Measurements from ENCODE around the gene PPIB. TPM values are rescaled to one million over a fixed set of nuclear protein-coding genes. Genes with fewer than 3 reads are reported as not detected.

PPIB gene
- total RNA-seq, 1 donor from 2014 or later: 491 TPM

- Mint-ChIP-seq H3K27me3 (peaks cover 13% of the 10 kb centered on the region), H3K4me3 (ENCODE audit: low read depth) (no peak overlapping the region), H3K36me3 (ENCODE audit: insufficient read depth) (peaks cover 24% of the 10 kb centered on the region), H3K27ac (no peak overlapping the region), H3K9me3 (ENCODE audit: low read depth) (no peaks in the 10 kb centered on the region), H3K4me1 (ENCODE audit: low read depth) (peaks cover 16% of the 10 kb centered on the region)
- no peak for DNase-seq (ENCODE audit: low spot score, unreplicated experiment)
- TF ChIP-seq, protein P1, sequence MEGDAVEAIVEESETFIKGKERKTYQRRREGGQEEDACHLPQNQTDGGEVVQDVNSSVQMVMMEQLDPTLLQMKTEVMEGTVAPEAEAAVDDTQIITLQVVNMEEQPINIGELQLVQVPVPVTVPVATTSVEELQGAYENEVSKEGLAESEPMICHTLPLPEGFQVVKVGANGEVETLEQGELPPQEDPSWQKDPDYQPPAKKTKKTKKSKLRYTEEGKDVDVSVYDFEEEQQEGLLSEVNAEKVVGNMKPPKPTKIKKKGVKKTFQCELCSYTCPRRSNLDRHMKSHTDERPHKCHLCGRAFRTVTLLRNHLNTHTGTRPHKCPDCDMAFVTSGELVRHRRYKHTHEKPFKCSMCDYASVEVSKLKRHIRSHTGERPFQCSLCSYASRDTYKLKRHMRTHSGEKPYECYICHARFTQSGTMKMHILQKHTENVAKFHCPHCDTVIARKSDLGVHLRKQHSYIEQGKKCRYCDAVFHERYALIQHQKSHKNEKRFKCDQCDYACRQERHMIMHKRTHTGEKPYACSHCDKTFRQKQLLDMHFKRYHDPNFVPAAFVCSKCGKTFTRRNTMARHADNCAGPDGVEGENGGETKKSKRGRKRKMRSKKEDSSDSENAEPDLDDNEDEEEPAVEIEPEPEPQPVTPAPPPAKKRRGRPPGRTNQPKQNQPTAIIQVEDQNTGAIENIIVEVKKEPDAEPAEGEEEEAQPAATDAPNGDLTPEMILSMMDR (IDR thresholded peaks at IDR 0.05; ENCODE audit: unreplicated experiment): no peak
Measured at GRCh38 chr15:64155802-64156651, 6.8 kb downstream of the PPIB start.

GRCh38 chr15:64153480-64154367 is 9.1 kb downstream of the PPIB start:
- TF ChIP-seq, protein P1 (IDR thresholded peaks at IDR 0.05; ENCODE audit: unreplicated experiment): peak; percentile 97
- H3K9me3 Mint-ChIP-seq (ENCODE audit: low read depth): no peaks in the 10 kb centered on the region
- peak; percentile 95 for DNase-seq (ENCODE audit: low spot score, unreplicated experiment)
- peaks cover 26% of the 10 kb centered on the region for H3K27me3 Mint-ChIP-seq
- peaks cover 10% of the 10 kb centered on the region for H3K4me1 Mint-ChIP-seq (ENCODE audit: low read depth)
- H3K36me3 Mint-ChIP-seq (ENCODE audit: insufficient read depth): peaks cover 14% of the 10 kb centered on the region
- H3K27ac Mint-ChIP-seq: peak overlapping the region; percentile 83
- H3K4me3 Mint-ChIP-seq (ENCODE audit: low read depth): peak overlapping the region; percentile 68

DNA sequence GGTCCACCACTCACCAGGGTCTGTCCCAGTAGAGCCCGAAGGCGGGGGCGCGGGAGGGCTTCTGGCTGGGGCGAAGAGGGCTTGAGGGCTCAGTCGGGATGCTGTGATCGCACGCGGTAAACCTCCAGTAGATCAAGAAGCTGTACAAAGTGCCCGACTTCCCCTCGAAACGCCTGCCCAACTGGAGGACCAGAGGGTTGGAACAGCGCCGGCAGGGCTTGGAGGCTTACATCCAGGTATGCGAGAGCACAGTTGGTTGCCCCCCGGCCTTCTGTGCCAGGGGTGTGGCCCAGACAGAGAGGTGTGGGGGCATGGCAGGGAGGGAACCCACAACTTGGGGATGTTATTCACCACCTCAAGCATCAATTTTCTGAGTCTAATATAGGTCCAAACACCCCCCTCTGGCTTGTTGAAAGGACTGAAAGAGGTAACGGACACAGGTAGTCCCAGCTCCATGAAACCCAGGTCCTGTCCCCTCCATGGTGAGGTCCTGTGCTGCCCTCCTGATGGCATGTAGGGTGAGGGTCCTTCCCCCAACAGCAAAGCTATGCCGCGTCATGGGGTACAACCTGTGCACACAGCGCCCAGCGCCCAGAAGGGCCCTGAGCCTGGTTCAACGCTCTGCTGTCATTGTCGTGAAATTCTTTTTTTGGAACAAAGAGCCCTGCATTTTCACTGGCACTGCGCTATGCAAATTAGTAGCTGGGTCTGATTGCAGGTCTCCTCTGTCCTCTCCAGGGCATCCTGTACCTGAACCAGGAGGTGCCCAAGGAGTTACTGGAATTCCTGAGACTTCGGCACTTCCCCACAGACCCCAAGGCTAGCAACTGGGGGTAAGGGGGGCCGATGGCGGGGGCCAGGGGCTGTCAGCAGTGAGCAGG is 10.1 kb downstream of the PPIB start:
- TF ChIP-seq, protein P1 (IDR thresholded peaks at IDR 0.05; ENCODE audit: unreplicated experiment): no peak
- Mint-ChIP-seq H3K9me3 (ENCODE audit: low read depth) (no peaks in the 10 kb centered on the region), H3K36me3 (ENCODE audit: insufficient read depth) (peaks cover 8% of the 10 kb centered on the region), H3K4me1 (ENCODE audit: low read depth) (peaks cover 10% of the 10 kb centered on the region), H3K4me3 (ENCODE audit: low read depth) (peak overlapping the region; percentile 52), H3K27me3 (peaks cover 26% of the 10 kb centered on the region), H3K27ac (peak overlapping the region; percentile 16)
- no peak for DNase-seq (ENCODE audit: low spot score, unreplicated experiment)

GRCh38 chr15:64151727-64152506 is 10.9 kb downstream of the PPIB start, which contains the start of gene SNX22:
Gene SNX22 (plus strand): TSS chr15:64151731. CDS start chr15:64151776, 45 bp downstream.
- H3K27me3 Mint-ChIP-seq: peaks cover 26% of the 10 kb centered on the region
- no peaks in the 10 kb centered on the region for H3K9me3 Mint-ChIP-seq (ENCODE audit: low read depth)
- H3K4me3 Mint-ChIP-seq (ENCODE audit: low read depth): peak within 1 kb of the TSS; percentile 72
- peak; percentile 25 for DNase-seq (ENCODE audit: low spot score, unreplicated experiment)
- peaks cover 13% of the 10 kb centered on the region for H3K4me1 Mint-ChIP-seq (ENCODE audit: low read depth)
- H3K36me3 Mint-ChIP-seq (ENCODE audit: insufficient read depth): peaks cover 5% of the 10 kb centered on the region
- peak within 1 kb of the TSS; percentile 16 for H3K27ac Mint-ChIP-seq
- TF ChIP-seq, protein P1 (IDR thresholded peaks at IDR 0.05; ENCODE audit: unreplicated experiment): no peak
